Measurements from ENCODE around the gene PILRA.

Gene PILRA

DNA sequence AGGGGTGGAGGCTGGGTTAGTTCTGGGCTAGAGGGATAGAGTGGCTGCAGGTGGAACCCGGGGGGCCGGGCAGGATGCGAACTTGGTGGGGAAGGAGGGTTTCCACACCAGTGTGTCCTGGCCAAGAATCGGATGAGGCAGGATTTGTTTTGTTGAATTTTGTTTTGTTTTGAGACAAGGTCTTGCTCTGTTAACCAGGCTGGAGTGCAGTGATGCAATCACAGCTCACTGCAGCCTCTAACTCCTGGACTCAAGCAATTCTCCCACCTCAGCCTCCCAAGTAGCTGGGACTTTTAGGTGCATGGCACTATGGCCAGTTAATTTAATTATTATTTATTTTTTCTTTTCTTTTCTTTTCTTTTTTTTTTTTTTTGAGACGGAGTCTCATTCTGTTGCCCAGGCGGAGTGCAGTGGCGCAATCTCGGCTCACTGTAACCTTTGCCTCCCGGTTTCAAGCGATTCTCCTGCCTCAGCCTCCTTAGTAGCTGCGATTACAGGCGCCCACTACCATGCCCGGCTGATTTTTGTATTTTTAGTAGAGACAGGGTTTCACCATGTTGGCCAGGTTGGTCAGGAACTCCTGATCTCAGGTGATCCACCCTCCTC is 76.0 kb downstream of the PILRA start:
- no peak overlapping the region for H3K27ac Mint-ChIP-seq
- no peak for ATAC-seq (replicated peaks)

More for the DNA sequence above, 76.0 kb downstream of the PILRA start:
- H3K9me3 Mint-ChIP-seq: no peaks in the 10 kb centered on the region
- H3K4me1 Mint-ChIP-seq: peaks cover 13 to 20% of the 10 kb centered on the region in 2 donors
- H3K27me3 Mint-ChIP-seq: no peaks in the 10 kb centered on the region
- H3K36me3 Mint-ChIP-seq: no peaks in the 10 kb centered on the region
- DNase-seq: no peak
- H3K4me3 Mint-ChIP-seq: peak overlapping the region in 1 of 2 donors; percentile 29

Measured in stimulated activated naive B cell treated with anti-CD40 and anti-IgM and Interleukin-4, amounts not matched to agents 10 μg/mL and 1 μg/mL and 100 μg/mL, for 72 hours (primary cell).